GM12878 (cell line): ENCODE data around the gene SH3BGRL2. TPM values are rescaled to one million over a fixed set of nuclear protein-coding genes. Genes with fewer than 3 reads are reported as not detected.
"Not testable (repeated sequence)": the region's sequence is repeated elsewhere in the genome, so short reads cannot be mapped to it uniquely, and the experiment has no call there.

Experiments
- ATAC-seq: fragments of 200-7000 bp; cut with Tn5 transposase; 3 replicates; pipeline ENCODE4 v1.9.1; 2020; ENCODE audit warnings: mild to moderate bottlenecking, moderate library complexity
- BruUV-seq: library from RNA; stranded (reverse); fragments of 400-500 nt; replicated peaks from 2 replicates; lab custom pipeline; 2021; lab: Mats Ljungman, UMichigan
- CTCF ChIA-PET: fragments of 300-600 bp; sonication (Branson Sonifier 250); formaldehyde crosslinking; extraction: SDS; loops from one replicate; lab custom pipeline; 2021; ENCODE audit warnings: inconsistent platforms; lab: Yijun Ruan, JAX
- POLR2A ChIA-PET: fragments of 350-600 bp; formaldehyde crosslinking; extraction: SDS; loops from one replicate; lab custom pipeline; 2021; ENCODE audit warnings: inconsistent platforms; lab: Charles Lee
- RAD21 ChIA-PET: fragments of 300-600 bp; sonication (Branson Sonifier 250); formaldehyde crosslinking; loops from one replicate; lab custom pipeline; 2023; ENCODE audit warnings: antibody characterized with exemption; ENCODE audit not compliant: unreplicated experiment; lab: Charles Lee
- SMC1A ChIA-PET: fragments of 300-600 bp; sonication (Branson Sonifier 250); formaldehyde crosslinking; loops from one replicate; lab custom pipeline; 2023; ENCODE audit not compliant: unreplicated experiment, uncharacterized antibody; lab: Charles Lee
- DNase-seq: peaks from one replicate; pipeline ENCODE4 v3.0.0-alpha.2; 2011; ENCODE audit warnings: low read depth, low spot score
- FAIRE-seq: peaks from 3 replicates; lab custom pipeline; 2011; peaks lifted over from hg19 to GRCh38; lab: Jason Lieb, UNC
- H2AFZ ChIP-seq: 2 replicates; pipeline ENCODE4 v1.6.0; 2011; ENCODE audit warnings: low read depth, low read length, control low read depth; ENCODE audit not compliant: control insufficient read depth
- H3K27ac ChIP-seq: 2 replicates; pipeline ENCODE4 v1.5.1; 2011; ENCODE audit warnings: control low read depth; ENCODE audit not compliant: control insufficient read depth, insufficient read depth
- H3K27me3 ChIP-seq, 2 experiments: replicated peaks in 1 of 2; 2 replicates each; pipeline versions ENCODE4 v1.6.0 to v1.6.1; 2011; ENCODE audit warnings: low read length in 1 of 2; ENCODE audit not compliant: control insufficient read depth in 2 of 2, insufficient read depth in 2 of 2
- H3K36me3 ChIP-seq, 2 experiments: 2 replicates each; pipeline ENCODE4 v1.5.1; 2011; ENCODE audit warnings: low read length in 1 of 2; ENCODE audit not compliant: control insufficient read depth in 2 of 2, insufficient read depth in 2 of 2
- H3K4me1 ChIP-seq: 2 replicates; pipeline ENCODE4 v1.6.1; 2011; ENCODE audit warnings: mild to moderate bottlenecking, low read length, moderate library complexity, mixed read lengths; ENCODE audit not compliant: control insufficient read depth, insufficient read depth
- H3K4me2 ChIP-seq: 2 replicates; pipeline ENCODE4 v1.6.0; 2011; ENCODE audit warnings: control low read depth; ENCODE audit not compliant: control insufficient read depth, insufficient read depth
- H3K4me3 ChIP-seq: fragments of 200-600 bp; sonication (generic); 2 replicates; pipeline ENCODE4 v1.5.1; 2016
- H3K79me2 ChIP-seq: 2 replicates; pipeline ENCODE4 v1.6.0; 2011; ENCODE audit warnings: low read length; ENCODE audit not compliant: control insufficient read depth, insufficient read depth
- H3K9ac ChIP-seq: 2 replicates; pipeline ENCODE4 v1.8.0; 2011; ENCODE audit warnings: low read length, control low read depth, mixed read lengths; ENCODE audit not compliant: control insufficient read depth, insufficient read depth
- H3K9me3 ChIP-seq: replicated peaks from 3 replicates; pipeline ENCODE4 v1.5.1; 2011; ENCODE audit warnings: mild to moderate bottlenecking, low read length; ENCODE audit not compliant: control insufficient read depth, insufficient read depth
- H4K20me1 ChIP-seq: 2 replicates; pipeline ENCODE4 v1.6.0; 2011; ENCODE audit not compliant: control insufficient read depth, insufficient read depth
- BACH1 ChIP-seq: fragments of 450-650 bp; IDR thresholded peaks from 2 replicates; pipeline ENCODE4 v1.6.1; 2017; ENCODE audit warnings: mild to moderate bottlenecking, borderline replicate concordance
- CBX3 ChIP-seq: fragments of 200-600 bp; sonication (generic); IDR thresholded peaks from 2 replicates; pipeline ENCODE4 v1.6.1; 2016; ENCODE audit warnings: low read depth, borderline replicate concordance
- KAT2A ChIP-seq: conservative IDR thresholded peaks from 2 replicates; pipeline ENCODE4 v1.6.1; 2011; ENCODE audit warnings: low read depth, low read length; ENCODE audit not compliant: control insufficient read depth
- WGBS: methylation state at CpG from one replicate; pipeline ENCODE4 v1.1.6; 2016; ENCODE audit warnings: low lambda C conversion rate; ENCODE audit not compliant: insufficient replicate concordance, insufficient coverage; ENCODE audit errors: missing lambda C conversion rate; 5-methylcytosine and 5-hydroxymethylcytosine counted together
- in situ Hi-C: fragments of 300-500 bp; cut with MboI; formaldehyde crosslinking; loops from 9 replicates; pipeline ENCODE4 v1.14.3; 2018; ENCODE audit warnings: mixed read lengths
- intact Hi-C: fragments of 100-400 bp; cut with micrococcal nuclease; formaldehyde crosslinking; loops from one replicate; pipeline ENCODE4 v1.14.2; 2022; ENCODE audit not compliant: unreplicated experiment
- polyA plus RNA-seq, 11 experiments: library from polyadenylated mRNA; depleted of rRNA in 4 of 11; unstranded in 6 of 11; stranded (reverse) in 5 of 11; fragments of >200 nt; fragmentation: Nextera tagmentation in 4 of 11; fragmentation: Illumina TruSeq in 1 of 11; extraction: Ambion mirVana in 4 of 11; extraction: Trizol in 1 of 11; gene quantifications; 1 replicate in 1 of 11; 2 replicates in 10 of 11; pipeline versions ENCODE4 v1.2.1 to v1.2.3, GENCODE V29; 2011 to 2016; ENCODE audit warnings: inconsistent platforms in 2 of 11, missing spikeins in 2 of 11, low read depth in 1 of 11
- total RNA-seq, 4 experiments: library from RNA; depleted of rRNA in 3 of 4; stranded (reverse); fragments of >200 nt in 3 of 4; fragmentation: Illumina TruSeq in 1 of 4; extraction: Trizol in 1 of 4; gene quantifications; 2 replicates each; pipeline versions ENCODE4 v1.2.1 to v1.2.3, GENCODE V29; 2013 to 2021

SH3BGRL2 gene
- total and polyA plus RNA-seq, 10 of the 15 experiments (the other 5 are each of a cell fraction or from before 2014, with no cell fraction given), result 0.03 to 0.37 (median 0.21) TPM

GRCh38 chr6:79676785-79677736 is 45.9 kb downstream of the SH3BGRL2 start:
- in situ Hi-C loops (no loop called here), intact Hi-C loops (no loop called here)
- FAIRE-seq, result no peak
- H3K4me3 ChIP-seq, result no peak overlapping the region
- H3K27ac ChIP-seq, result no peak overlapping the region
- no peak for DNase-seq
- H3K27me3 ChIP-seq, result no peaks in the 10 kb centered on the region
- H3K9ac ChIP-seq, result no peak overlapping the region
- H3K4me1 ChIP-seq, result no peaks in the 10 kb centered on the region
- no peaks in the 10 kb centered on the region for H3K79me2 ChIP-seq
- H3K4me2 ChIP-seq, result no peak overlapping the region
- BruUV-seq, result no TSS peak
- ChIA-PET RAD21 (no interaction called here), POLR2A (no interaction called here), CTCF (interaction anchor here (0.9 kb wide), 1 partner anchor 100 kb away, joined by 3 read pairs; no protein-coding TSS in a partner anchor), SMC1A (interaction anchor here (0.8 kb wide), 1 partner anchor 106 kb away, joined by 3 read pairs; no protein-coding TSS in a partner anchor)
- no peaks in the 10 kb centered on the region for H3K36me3 ChIP-seq
- no peaks in the 10 kb centered on the region for H4K20me1 ChIP-seq
- WGBS, result 57% methylated on average over 8 of the region's 8 CpGs
- TF ChIP-seq KAT2A, result no peak
- no peak for TF ChIP-seq BACH1
- TF ChIP-seq CBX3, result no peak
- ATAC-seq, result no peak
- H2AFZ ChIP-seq, result no peak overlapping the region
- H3K9me3 ChIP-seq, result no peaks in the 10 kb centered on the region

GRCh38 chr6:79682682-79683081 is 51.6 kb downstream of the SH3BGRL2 start:
- CTCF ChIA-PET, BruUV-seq, H3K4me2 ChIP-seq, H3K27me3 ChIP-seq, in situ Hi-C loops, RAD21 ChIA-PET, H2AFZ ChIP-seq, DNase-seq, H4K20me1 ChIP-seq, intact Hi-C loops, H3K79me2 ChIP-seq, H3K36me3 ChIP-seq, H3K4me1 ChIP-seq, POLR2A ChIA-PET, H3K4me3 ChIP-seq, H3K9ac ChIP-seq, H3K9me3 ChIP-seq, FAIRE-seq, H3K27ac ChIP-seq, ATAC-seq, SMC1A ChIA-PET: not testable (repeated sequence)
- 24% methylated on average over 4 of the region's 4 CpGs for WGBS
